Activated T-helper 9 cell treated with anti-CD3 and anti-CD28 coated beads, Interleukin-2, amount 50 U/mL, for 16 hours (primary cell): Measurements from ENCODE around the gene LIMK2.
"Not testable (repeated sequence)": the region's sequence is repeated elsewhere in the genome, so short reads cannot be mapped to it uniquely, and the experiment has no call there.

ENCODE experiments used
- DNase-seq: peaks from one replicate; pipeline ENCODE4 v3.0.0-alpha.2; 2020; ENCODE audit warnings: low read depth

Gene LIMK2

GRCh38 chr22:31211862-31212730 lies at the start of gene LIMK2:
Gene LIMK2, plus strand, starts transcription at chr22:31212298. Its CDS starts 111 bp downstream, at chr22:31212409.
- peak; percentile 97 for DNase-seq

- no peak for DNase-seq
Observed at GRCh38 chr22:31170971-31171370, 41.1 kb upstream of the LIMK2 start.

- not testable (repeated sequence) for DNase-seq
Observed at GRCh38 chr22:31171734-31172133, 40.4 kb upstream of the LIMK2 start.

- no peak for DNase-seq
Observed at GRCh38 chr22:31173386-31174145, 38.5 kb upstream of the LIMK2 start.

- DNase-seq = no peak
Observed at GRCh38 chr22:31176923-31177322, 35.2 kb upstream of the LIMK2 start.

GRCh38 chr22:31177420-31178162 lies 34.5 kb upstream of the LIMK2 start:
- DNase-seq = no peak

- no peak for DNase-seq
Observed at GRCh38 chr22:31178859-31179258, 33.2 kb upstream of the LIMK2 start.

GRCh38 chr22:31179345-31179744 lies 32.8 kb upstream of the LIMK2 start:
- DNase-seq = no peak

- DNase-seq = no peak
Observed at GRCh38 chr22:31184015-31184414, 28.1 kb upstream of the LIMK2 start.

GRCh38 chr22:31185056-31185455 lies 27.0 kb upstream of the LIMK2 start:
- no peak for DNase-seq

- DNase-seq = no peak
Observed at GRCh38 chr22:31187627-31188026, 24.5 kb upstream of the LIMK2 start.

GRCh38 chr22:31192513-31192912 lies 19.6 kb upstream of the LIMK2 start:
- no peak for DNase-seq

GRCh38 chr22:31193092-31193491 lies 19.0 kb upstream of the LIMK2 start:
- DNase-seq = no peak

GRCh38 chr22:31194681-31195080 lies 17.4 kb upstream of the LIMK2 start:
- not testable (repeated sequence) for DNase-seq

- DNase-seq = no peak
Observed at GRCh38 chr22:31199187-31199586, 12.9 kb upstream of the LIMK2 start.

- DNase-seq = not testable (repeated sequence)
Observed at GRCh38 chr22:31204352-31204984, 7.6 kb upstream of the LIMK2 start.

- DNase-seq = not testable (repeated sequence)
Observed at GRCh38 chr22:31205059-31205458, 7.0 kb upstream of the LIMK2 start.

- not testable (repeated sequence) for DNase-seq
Observed at GRCh38 chr22:31206460-31206859, 5.6 kb upstream of the LIMK2 start.

GRCh38 chr22:31206896-31207687 lies 5.0 kb upstream of the LIMK2 start:
- DNase-seq = no peak

- no peak for DNase-seq
Observed at GRCh38 chr22:31210556-31211421, 1.3 kb upstream of the LIMK2 start.
